Measurements from ENCODE around the gene PPA1.

DNA sequence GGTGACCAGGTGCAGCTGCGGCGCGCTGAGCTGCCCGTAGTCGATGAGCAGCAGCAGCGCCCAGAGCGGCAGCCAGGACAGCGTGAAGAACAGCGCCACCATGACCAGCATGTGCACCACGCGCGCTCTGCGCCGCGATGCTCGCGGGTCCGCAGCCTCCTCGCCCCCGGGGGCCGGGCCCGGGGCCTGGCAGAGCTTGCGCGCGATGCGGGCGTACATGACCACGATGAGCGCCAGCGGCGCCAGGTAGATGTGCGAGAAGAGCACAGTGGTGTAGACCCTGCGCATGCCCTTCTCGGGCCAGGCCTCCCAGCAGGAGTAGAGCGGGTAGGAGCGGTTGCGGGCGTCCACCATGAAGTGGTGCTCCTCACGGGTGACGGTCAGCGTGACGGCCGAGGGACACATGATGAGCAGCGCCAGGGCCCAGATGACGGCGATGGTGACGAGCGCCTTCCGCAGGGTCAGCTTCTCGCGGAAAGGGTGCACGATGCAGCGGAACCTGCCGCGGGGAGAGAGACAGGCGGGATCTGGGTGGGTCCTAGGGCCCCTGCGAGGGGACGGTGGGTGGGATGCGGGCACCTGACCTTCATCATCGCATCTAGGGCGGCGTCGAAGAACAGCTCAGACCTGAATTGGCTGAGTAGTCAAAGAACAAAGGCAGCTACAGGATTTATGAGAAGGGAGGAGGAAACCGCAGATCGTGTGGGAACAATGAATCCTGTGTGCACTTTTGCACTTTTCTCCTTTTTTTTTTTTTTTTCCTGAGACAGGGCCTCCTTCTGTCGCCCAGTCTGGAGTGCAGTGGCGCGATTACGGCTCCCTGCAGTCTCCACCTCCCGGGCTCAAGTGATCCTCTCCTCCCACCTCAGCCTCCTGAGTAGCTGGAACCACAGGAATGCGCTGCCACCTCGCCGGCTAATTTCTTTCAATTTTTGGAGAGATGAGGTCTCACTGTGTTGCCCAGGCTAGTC is 22.4 kb upstream of the PPA1 start:
- TF ChIP-seq, protein P1, sequence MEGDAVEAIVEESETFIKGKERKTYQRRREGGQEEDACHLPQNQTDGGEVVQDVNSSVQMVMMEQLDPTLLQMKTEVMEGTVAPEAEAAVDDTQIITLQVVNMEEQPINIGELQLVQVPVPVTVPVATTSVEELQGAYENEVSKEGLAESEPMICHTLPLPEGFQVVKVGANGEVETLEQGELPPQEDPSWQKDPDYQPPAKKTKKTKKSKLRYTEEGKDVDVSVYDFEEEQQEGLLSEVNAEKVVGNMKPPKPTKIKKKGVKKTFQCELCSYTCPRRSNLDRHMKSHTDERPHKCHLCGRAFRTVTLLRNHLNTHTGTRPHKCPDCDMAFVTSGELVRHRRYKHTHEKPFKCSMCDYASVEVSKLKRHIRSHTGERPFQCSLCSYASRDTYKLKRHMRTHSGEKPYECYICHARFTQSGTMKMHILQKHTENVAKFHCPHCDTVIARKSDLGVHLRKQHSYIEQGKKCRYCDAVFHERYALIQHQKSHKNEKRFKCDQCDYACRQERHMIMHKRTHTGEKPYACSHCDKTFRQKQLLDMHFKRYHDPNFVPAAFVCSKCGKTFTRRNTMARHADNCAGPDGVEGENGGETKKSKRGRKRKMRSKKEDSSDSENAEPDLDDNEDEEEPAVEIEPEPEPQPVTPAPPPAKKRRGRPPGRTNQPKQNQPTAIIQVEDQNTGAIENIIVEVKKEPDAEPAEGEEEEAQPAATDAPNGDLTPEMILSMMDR (IDR thresholded peaks at IDR 0.05): no peak
- no peak for TF ChIP-seq POLR2A (IDR thresholded peaks at IDR 0.05)
